Tibial nerve (tissue), 4 donors: ENCODE data around the gene CYTIP. TPM values are rescaled to one million over a fixed set of nuclear protein-coding genes. Genes with fewer than 3 reads are reported as not detected.

ENCODE experiments used
- DNase-seq, 2 donors: peaks; one replicate each; pipeline ENCODE4 v3.0.0-alpha.2; 2019; ENCODE audit warnings: low spot score in 2 of 2
- H3K27ac ChIP-seq, 4 donors: fragments of 200-600 bp; sonication (generic) in 3 of 4; one replicate each; pipeline ENCODE4 v1.5.1; 2017 to 2019; ENCODE audit warnings: mild to moderate bottlenecking in 1 of 4
- H3K27me3 ChIP-seq, 2 donors: fragments of 200-600 bp; sonication (generic) in 1 of 2; one replicate each; pipeline versions ENCODE4 v1.5.1 to v1.6.0; 2017 to 2019
- H3K36me3 ChIP-seq, 3 donors: fragments of 200-600 bp; sonication (generic); one replicate each; pipeline ENCODE4 v1.5.1; 2018 to 2019
- H3K4me1 ChIP-seq, 4 donors: fragments of 200-600 bp; sonication (generic) in 3 of 4; one replicate each; pipeline ENCODE4 v1.5.1; 2017 to 2019
- H3K4me3 ChIP-seq, 4 donors: fragments of 200-600 bp; sonication (generic) in 3 of 4; one replicate each; pipeline ENCODE4 v1.5.1; 2017 to 2019; ENCODE audit warnings: mild to moderate bottlenecking in 1 of 4, moderate library complexity in 1 of 4
- H3K9me3 ChIP-seq, 4 donors: fragments of 200-600 bp; sonication (generic) in 3 of 4; one replicate each; pipeline ENCODE4 v1.5.1; 2017 to 2019
- CTCF ChIP-seq, 5 experiments: fragments of 200-600 bp in 3 of 5; fragments of 450-650 bp in 2 of 5; sonication (generic) in 3 of 5; IDR thresholded peaks; one replicate each; pipeline ENCODE4 v1.5.1; 2016 to 2019; ENCODE audit warnings: antibody characterized with exemption in 5 of 5, mild to moderate bottlenecking in 3 of 5, moderate library complexity in 2 of 5
- EP300 ChIP-seq, 2 donors: sonication (generic); formaldehyde crosslinking; IDR thresholded peaks; one replicate each; pipeline ENCODE4 v1.6.1; 2017; ENCODE audit warnings: antibody characterized with exemption in 2 of 2, mild to moderate bottlenecking in 1 of 2
- POLR2A ChIP-seq, 2 donors: fragments of 450-650 bp; IDR thresholded peaks; one replicate each; pipeline ENCODE4 v1.6.1; 2017; ENCODE audit warnings: antibody characterized with exemption in 2 of 2, mild to moderate bottlenecking in 2 of 2, moderate library complexity in 2 of 2
- WGBS, 2 donors: methylation state at CpG; one replicate each; pipeline ENCODE4 v1.1.5; 2018; 5-methylcytosine and 5-hydroxymethylcytosine counted together
- total RNA-seq, 4 donors: library from RNA; depleted of rRNA; stranded (reverse); fragments of >200 nt; gene quantifications; one replicate each; pipeline ENCODE4 v1.1.0, GENCODE V29; 2016

The CYTIP gene
- total RNA-seq, 4 donors from 2014 or later: 3.7 to 9.3 (median 8.1) TPM

DNA sequence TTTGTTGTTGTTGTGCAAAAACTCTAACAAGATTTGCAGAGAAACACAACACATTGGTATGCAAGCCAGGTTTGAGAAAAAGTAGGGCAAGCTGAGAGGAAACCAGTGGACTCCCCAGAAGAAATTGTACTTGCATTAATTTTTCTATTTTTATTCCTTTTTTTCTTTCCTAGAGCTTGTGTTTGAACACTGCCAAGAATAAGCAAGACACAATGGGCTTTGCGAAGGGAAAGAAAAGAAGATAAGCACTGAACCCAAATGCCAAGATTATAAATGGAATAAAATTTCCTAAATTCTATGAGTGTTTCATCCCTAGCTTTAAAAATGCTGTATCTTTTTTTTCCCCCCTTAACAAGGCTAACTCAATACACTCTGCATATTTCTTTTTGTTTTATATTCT lies 17.0 kb upstream of the CYTIP start:
- Histone ChIP-seq H3K27me3 (no peaks in the 10 kb centered on the region), H3K9me3 (no peaks in the 10 kb centered on the region), H3K4me3 (no peak overlapping the region), H3K27ac (no peak overlapping the region), H3K4me1 (no peaks in the 10 kb centered on the region), H3K36me3 (no peaks in the 10 kb centered on the region)
- no peak for TF ChIP-seq EP300 (IDR thresholded peaks at IDR 0.05)
- no peak for TF ChIP-seq CTCF (IDR thresholded peaks at IDR 0.05)
- no peak for TF ChIP-seq POLR2A (IDR thresholded peaks at IDR 0.05)
- WGBS, 2 donors: 42 to 47% methylated on average over 1 of the region's 1 CpG
- no peak for DNase-seq

GRCh38 chr2:157460384-157460837 lies 16.5 kb upstream of the CYTIP start:
- no peak overlapping the region for H3K27ac ChIP-seq
- 56 to 62% methylated on average over 3 of the region's 3 CpGs for WGBS, 2 donors
- DNase-seq: no peak
- H3K27me3 ChIP-seq: no peaks in the 10 kb centered on the region
- no peak for TF ChIP-seq POLR2A (IDR thresholded peaks at IDR 0.05)
- no peak for TF ChIP-seq CTCF (IDR thresholded peaks at IDR 0.05)
- no peak for TF ChIP-seq EP300 (IDR thresholded peaks at IDR 0.05)
- no peaks in the 10 kb centered on the region for H3K4me1 ChIP-seq
- no peak overlapping the region for H3K4me3 ChIP-seq
- no peaks in the 10 kb centered on the region for H3K36me3 ChIP-seq
- no peaks in the 10 kb centered on the region for H3K9me3 ChIP-seq

DNA sequence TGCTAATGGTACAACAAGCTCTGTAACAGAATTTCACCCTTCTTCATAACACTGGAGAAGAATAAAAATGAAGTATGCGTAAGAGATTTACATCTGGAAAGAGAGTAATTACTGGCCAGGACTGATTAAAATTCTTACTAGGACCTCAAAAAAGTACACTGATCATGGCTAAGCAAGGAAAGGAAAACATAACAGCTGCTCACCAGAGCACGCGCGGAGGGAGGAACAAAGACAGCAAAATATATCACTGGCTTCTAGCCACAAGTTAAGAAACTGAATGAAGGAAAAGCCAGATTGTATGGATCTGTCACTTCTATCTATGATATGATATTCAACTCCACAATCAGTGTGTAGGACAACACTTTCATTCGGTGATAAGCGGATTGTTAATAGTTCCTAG lies 15.6 kb upstream of the CYTIP start:
- TF ChIP-seq CTCF (IDR thresholded peaks at IDR 0.05): no peak
- TF ChIP-seq EP300 (IDR thresholded peaks at IDR 0.05): no peak
- no peak for TF ChIP-seq POLR2A (IDR thresholded peaks at IDR 0.05)
- WGBS, 2 donors: 57 to 77% methylated on average over 6 of the region's 6 CpGs

GRCh38 chr2:157447741-157448140 lies 3.9 kb upstream of the CYTIP start:
- TF ChIP-seq CTCF (IDR thresholded peaks at IDR 0.05) (no peak), EP300 (IDR thresholded peaks at IDR 0.05) (no peak), POLR2A (IDR thresholded peaks at IDR 0.05) (no peak)
- H3K4me1 ChIP-seq: no peaks in the 10 kb centered on the region
- H3K4me3 ChIP-seq: no peak overlapping the region
- no peaks in the 10 kb centered on the region for H3K27me3 ChIP-seq
- WGBS, 2 donors: 26 to 33% methylated on average over 1 of the region's 1 CpG
- no peaks in the 10 kb centered on the region for H3K36me3 ChIP-seq
- no peak for DNase-seq
- no peaks in the 10 kb centered on the region for H3K9me3 ChIP-seq
- no peak overlapping the region for H3K27ac ChIP-seq

More for the DNA sequence above, 15.6 kb upstream of the CYTIP start:
- no peak for DNase-seq
- no peaks in the 10 kb centered on the region for H3K9me3 ChIP-seq
- no peak overlapping the region for H3K27ac ChIP-seq
- no peak overlapping the region for H3K4me3 ChIP-seq
- H3K4me1 ChIP-seq: no peaks in the 10 kb centered on the region
- H3K27me3 ChIP-seq: no peaks in the 10 kb centered on the region
- H3K36me3 ChIP-seq: no peaks in the 10 kb centered on the region

GRCh38 chr2:157447031-157447430 lies 3.1 kb upstream of the CYTIP start:
- H3K27ac ChIP-seq: no peak overlapping the region
- no peak overlapping the region for H3K4me3 ChIP-seq
- H3K9me3 ChIP-seq: no peaks in the 10 kb centered on the region
- H3K27me3 ChIP-seq: no peaks in the 10 kb centered on the region
- 56 to 65% methylated on average over 1 of the region's 1 CpG for WGBS, 2 donors
- no peaks in the 10 kb centered on the region for H3K36me3 ChIP-seq
- no peaks in the 10 kb centered on the region for H3K4me1 ChIP-seq
- no peak for TF ChIP-seq CTCF (IDR thresholded peaks at IDR 0.05)
- TF ChIP-seq EP300 (IDR thresholded peaks at IDR 0.05): no peak
- TF ChIP-seq POLR2A (IDR thresholded peaks at IDR 0.05): no peak
- DNase-seq: no peak
